Kidney (tissue), 14 donors: Measurements from ENCODE around the gene EXOSC7. TPM values are rescaled to one million over a fixed set of nuclear protein-coding genes. Genes with fewer than 3 reads are reported as not detected.

Source experiments
- DNase-seq, 5 donors: peaks; one replicate each; pipeline ENCODE4 v3.0.0-alpha.2; 2013 to 2020
- FAIRE-seq: peaks from 2 replicates; lab custom pipeline; 2012; peaks lifted over from hg19 to GRCh38; lab: Jason Lieb, UNC
- H3K27ac ChIP-seq, 2 donors: one replicate each; pipeline ENCODE4 v1.7.0; 2013; ENCODE audit warnings: low read depth in 2 of 2, low read length in 2 of 2, inconsistent platforms in 1 of 2
- H3K27me3 ChIP-seq: one replicate; pipeline ENCODE4 v1.7.1; 2013; ENCODE audit warnings: low read length, inconsistent platforms; ENCODE audit not compliant: control insufficient read depth, insufficient read depth
- H3K36me3 ChIP-seq, 3 donors: one replicate each; pipeline versions ENCODE4 v1.7.0 to v1.7.1; 2013; ENCODE audit warnings: low read length in 3 of 3, control low read depth in 1 of 3, inconsistent platforms in 1 of 3; ENCODE audit not compliant: insufficient read depth in 3 of 3, control insufficient read depth in 2 of 3
- H3K4me1 ChIP-seq, 3 donors: one replicate each; pipeline versions ENCODE4 v1.7.0 to v1.7.1; 2013; ENCODE audit warnings: low read length in 3 of 3, inconsistent platforms in 1 of 3, low read depth in 1 of 3; ENCODE audit not compliant: control insufficient read depth in 2 of 3, insufficient read depth in 2 of 3
- H3K4me3 ChIP-seq, 3 donors: one replicate each; pipeline versions ENCODE4 v1.7.0 to v1.8.1; 2013; ENCODE audit warnings: low read length in 3 of 3, control low read depth in 1 of 3, inconsistent platforms in 1 of 3
- H3K9ac ChIP-seq, 3 donors: one replicate each; pipeline versions ENCODE4 v1.7.0 to v1.7.1; 2013; ENCODE audit warnings: low read length in 3 of 3, control low read depth in 1 of 3, inconsistent platforms in 1 of 3
- H3K9me3 ChIP-seq, 3 donors: one replicate each; pipeline versions ENCODE4 v1.7.0 to v1.7.1; 2013; ENCODE audit warnings: low read length in 3 of 3, control low read depth in 1 of 3, inconsistent platforms in 1 of 3; ENCODE audit not compliant: control insufficient read depth in 2 of 3, insufficient read depth in 1 of 3
- CTCF ChIP-seq: IDR thresholded peaks from 3 replicates; pipeline ENCODE4 v1.5.1; 2012; ENCODE audit warnings: mild to moderate bottlenecking, moderate library complexity, borderline replicate concordance; ENCODE audit not compliant: insufficient read depth; ENCODE audit errors: extremely low read depth
- intact Hi-C: fragments of 100-400 bp; cut with DNase I; formaldehyde crosslinking; loops from one replicate; pipeline ENCODE4 v1.11.1; 2022
- polyA plus RNA-seq: library from polyadenylated mRNA; stranded (reverse); fragments of 350-450 nt; fragmentation: Illumina TruSeq; extraction: RNeasy Lipid Tissue Mini Kit (QIAGEN cat#74804); gene quantifications from one replicate; pipeline ENCODE4 v1.2.3, GENCODE V29; 2014; ENCODE audit warnings: low read depth, low replicate concordance; ENCODE audit not compliant: insufficient read depth
- total RNA-seq: library from RNA; stranded (reverse); fragmentation: NEBNext Ultra II Directional; extraction: Animal tissue kit (Norgen Biotek cat#: 25700); gene quantifications from one replicate; pipeline ENCODE4 v1.2.1, GENCODE V29; 2021
- donor health status: control.
- donor health status: control.
- donor health status: control.
- donor health status: control.
- donor health status: control.
- donor health status: DM: yes; HTN: yes; CAD: no.
- donor health status: Normal renal cell carcinoma (clear cell type).

The EXOSC7 gene
- total and polyA plus RNA-seq, 2 donors from 2014 or later, result 43.8 to 71.8 TPM

- Histone ChIP-seq H3K4me3 (no peak overlapping the region), H3K9ac (no peak overlapping the region), H3K27me3 (no peaks in the 10 kb centered on the region), H3K27ac (no peak overlapping the region), H3K36me3 (no peaks in the 10 kb centered on the region), H3K4me1 (no peaks in the 10 kb centered on the region), H3K9me3 (no peaks in the 10 kb centered on the region)
- FAIRE-seq (no peak), DNase-seq (no peak)
- TF ChIP-seq CTCF, result no peak
- intact Hi-C loops, result no loop called here
These were observed 84.3 kb downstream of the EXOSC7 start for GRCh38 chr3:45060165-45060892.

Other genes with a start within 250 kb of the EXOSC7 start
- gene ZNF501, start 246.6 kb upstream of the EXOSC7 start, total RNA-seq, result 4.2 TPM
- 1.5 TPM for gene ZNF501, start 246.6 kb upstream of the EXOSC7 start, polyA plus RNA-seq
- gene KIAA1143, start 214.6 kb upstream of the EXOSC7 start, total RNA-seq, result 27.6 TPM
- gene KIAA1143, start 214.6 kb upstream of the EXOSC7 start, polyA plus RNA-seq, result 8.3 TPM
- 0.72 TPM for gene KIF15, start 214.4 kb upstream of the EXOSC7 start, total RNA-seq
- gene KIF15, start 214.4 kb upstream of the EXOSC7 start, polyA plus RNA-seq, result 0.32 TPM
- 17.7 TPM for gene TMEM42, start 114.3 kb upstream of the EXOSC7 start, total RNA-seq
- gene TMEM42, start 114.3 kb upstream of the EXOSC7 start, polyA plus RNA-seq, result 33.6 TPM
- not detected for gene TGM4, start 101.6 kb upstream of the EXOSC7 start, total RNA-seq
- gene TGM4, start 101.6 kb upstream of the EXOSC7 start, polyA plus RNA-seq, result not detected
- gene ZDHHC3, start 70 bp upstream of the EXOSC7 start, total RNA-seq, result 71.5 TPM
- gene ZDHHC3, start 70 bp upstream of the EXOSC7 start, polyA plus RNA-seq, result 60.2 TPM
- gene CLEC3B, start 50.1 kb downstream of the EXOSC7 start, total RNA-seq, result 45.3 TPM
- gene CLEC3B, start 50.1 kb downstream of the EXOSC7 start, polyA plus RNA-seq, result 284 TPM
- 39.6 TPM for gene CDCP1, start 170.1 kb downstream of the EXOSC7 start, total RNA-seq
- gene CDCP1, start 170.1 kb downstream of the EXOSC7 start, polyA plus RNA-seq, result 3.7 TPM